GM13976 (cell line): Measurements from ENCODE around the gene ACTR3C.
A peak's percentile ranks its signal among the peaks of the same experiment; 100 is the strongest.
"Not testable (repeated sequence)": the region's sequence is repeated elsewhere in the genome, so short reads cannot be mapped to it uniquely, and the experiment has no call there.

Experiments
- DNase-seq: peaks from one replicate; pipeline ENCODE4 v3.0.0; 2012; ENCODE audit warnings: low spot score
- CTCF ChIP-seq: IDR thresholded peaks from 2 replicates; pipeline ENCODE4 v1.5.1; 2012; ENCODE audit warnings: borderline replicate concordance, mild to moderate bottlenecking; ENCODE audit not compliant: insufficient read depth; ENCODE audit errors: extremely low read depth, missing control alignments, control extremely low read depth
- in situ Hi-C: fragments of 300-500 bp; cut with MboI; formaldehyde crosslinking; loops from one replicate; pipeline ENCODE4 v1.12.0; 2022; ENCODE audit warnings: low sequenced_read_pairs, mixed read lengths, inconsistent platforms; ENCODE audit not compliant: unreplicated experiment

The ACTR3C gene

GRCh38 chr7:150324373-150324961 is 1.1 kb upstream of the ACTR3C start:
- in situ Hi-C loops: no loop called here
- DNase-seq: peak; percentile 26
- TF ChIP-seq CTCF: no peak

DNA sequence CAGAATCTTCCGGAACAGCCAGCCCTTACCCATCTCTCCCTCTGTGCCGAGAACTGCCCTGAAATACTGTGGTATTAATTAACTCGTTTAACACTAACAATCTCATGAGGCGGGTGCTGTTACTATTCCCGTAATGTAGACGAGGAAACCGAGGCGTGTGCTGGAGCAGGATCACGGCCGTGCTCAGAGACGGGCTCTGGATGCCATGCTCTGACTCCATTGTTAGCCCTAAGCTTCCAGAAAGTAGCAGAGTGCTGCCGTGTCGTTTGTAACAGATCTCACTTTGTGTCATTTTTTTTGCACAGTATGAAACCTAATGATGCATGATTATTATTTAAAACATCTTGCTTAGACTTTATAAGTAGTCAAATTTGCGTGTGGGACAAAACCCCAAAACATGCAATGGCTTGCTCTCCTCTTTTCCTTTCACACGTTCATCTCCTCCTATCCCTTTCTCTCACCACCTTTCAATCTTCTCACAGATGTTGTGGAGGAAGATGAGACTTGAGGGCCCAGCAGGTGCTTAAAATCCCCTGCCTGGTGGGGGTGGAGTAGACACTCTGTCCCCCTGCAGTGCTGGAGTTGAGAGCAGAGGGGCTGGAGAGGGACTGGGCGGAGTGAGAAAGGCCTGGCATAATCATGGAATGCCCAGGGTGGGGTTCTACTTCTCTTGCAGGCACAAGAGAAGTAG is 482 bp upstream of the ACTR3C start:
- in situ Hi-C loops: no loop called here
- DNase-seq: peak; percentile 40
- no peak for TF ChIP-seq CTCF

DNA sequence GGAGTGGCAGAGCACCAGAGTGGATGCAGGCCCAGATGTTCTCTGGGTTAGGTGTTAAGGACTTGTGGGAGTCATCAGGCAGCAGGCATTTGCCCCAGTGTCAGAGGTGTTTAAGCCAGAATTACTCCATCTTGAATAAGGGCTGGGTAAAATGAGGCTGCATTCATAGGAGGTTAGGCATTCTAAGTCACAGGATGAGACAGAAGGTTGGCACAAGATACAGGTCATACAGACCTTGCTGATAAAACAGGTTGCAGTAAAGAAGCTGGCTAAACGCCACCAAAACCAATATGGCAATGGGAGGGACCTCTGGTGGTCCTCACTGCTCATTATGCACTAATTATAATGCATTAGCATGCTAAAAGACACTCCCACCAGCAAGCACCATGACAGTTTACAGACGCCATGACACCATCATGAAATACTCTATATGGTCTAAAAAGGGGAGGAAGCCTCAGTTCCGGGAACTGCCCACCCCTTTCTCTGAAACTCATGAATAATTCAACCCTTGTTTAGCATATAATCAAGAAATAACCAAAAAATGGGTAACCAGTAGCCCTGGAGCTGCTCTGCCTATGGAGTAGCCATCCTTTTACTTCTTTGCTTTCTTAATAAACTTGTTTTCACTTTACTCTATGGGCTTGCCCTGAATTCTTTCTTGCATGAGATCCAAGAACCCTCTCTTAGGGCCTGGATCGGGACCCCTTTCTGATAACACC is 1.1 kb downstream of the ACTR3C start:
- in situ Hi-C loops: no loop called here
- DNase-seq: no peak
- TF ChIP-seq CTCF: no peak

DNA sequence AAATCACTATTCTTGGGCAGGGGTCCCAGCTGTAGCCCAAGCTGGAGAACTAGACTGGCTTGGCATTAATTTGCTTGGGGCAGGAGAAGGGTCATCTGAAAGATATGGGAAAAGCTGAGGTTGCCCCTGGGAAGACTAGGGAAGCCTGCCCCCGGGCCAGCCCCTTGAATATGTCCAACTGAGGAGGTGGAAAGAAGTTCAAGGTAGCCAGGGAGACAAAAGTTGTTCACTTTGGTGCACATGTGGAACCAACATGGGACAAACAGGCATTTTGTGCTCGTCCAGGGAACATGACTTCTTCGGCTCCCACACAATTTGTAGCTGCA is 1.6 kb downstream of the ACTR3C start:
- in situ Hi-C loops: no loop called here
- TF ChIP-seq CTCF: no peak
- DNase-seq: no peak

DNA sequence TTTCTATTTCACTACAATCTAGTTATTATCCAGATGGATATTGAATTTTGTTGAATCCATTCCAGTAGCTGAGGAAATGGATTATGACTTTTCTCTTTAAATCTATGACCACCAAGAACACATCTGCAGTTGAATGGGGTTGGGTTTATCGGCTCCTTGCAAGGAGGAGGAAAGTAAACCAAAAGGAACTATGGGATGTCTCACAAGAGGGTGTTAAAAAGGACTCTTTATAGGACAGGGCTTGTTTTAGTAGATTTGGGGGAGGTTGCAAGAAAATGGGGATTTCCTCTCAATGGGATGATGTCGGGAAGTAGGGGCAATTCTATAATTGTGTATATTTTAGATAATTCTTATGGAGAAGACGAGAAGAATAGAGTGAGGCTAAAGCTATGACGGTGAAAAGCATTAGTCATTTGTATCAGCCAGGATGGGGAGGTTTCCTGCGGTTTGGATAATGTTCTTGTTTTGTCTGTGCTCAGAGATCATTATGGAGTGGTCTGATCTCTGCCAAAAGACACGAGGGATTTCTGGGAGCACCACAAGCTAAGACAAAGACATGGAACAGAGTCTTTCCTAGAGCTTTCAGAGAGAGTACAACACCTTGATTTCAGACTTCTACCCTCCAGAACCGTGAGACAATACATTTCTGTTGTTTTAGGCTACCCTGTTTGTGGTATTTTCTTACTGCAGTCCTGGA is 5.4 kb downstream of the ACTR3C start:
- in situ Hi-C loops: no loop called here
- no peak for DNase-seq
- no peak for TF ChIP-seq CTCF

GRCh38 chr7:150316987-150317386 is 6.4 kb downstream of the ACTR3C start:
- in situ Hi-C loops, DNase-seq: not testable (repeated sequence)
